ENCODE measurements around the gene AHCYL2. TPM values are rescaled to one million over a fixed set of nuclear protein-coding genes. Genes with fewer than 3 reads are reported as not detected.
A peak's percentile ranks its signal among the peaks of the same experiment; 100 is the strongest.
"Not testable (repeated sequence)": the region's sequence is repeated elsewhere in the genome, so short reads cannot be mapped to it uniquely, and the experiment has no call there.

AHCYL2 gene
- total and polyA plus RNA-seq, 2 of the 8 experiments (the other 6 are each of a cell fraction or from before 2014, with no cell fraction given), result 20.7 to 25.4 TPM

- ChIA-PET CTCF (ENCODE audit: partially characterized antibody) (interaction anchor here (0.6 to 2.9 kb wide), 3 partner anchors 14 to 476 kb away, joined by 3 to 13 read pairs (median 3); no protein-coding TSS in a partner anchor), POLR2A (ENCODE audit: partially characterized antibody) (interaction anchor here (1.0 to 1.5 kb wide), 2 partner anchors 18 to 83 kb away, joined by 3 to 4 read pairs; no protein-coding TSS in a partner anchor)
- H3K36me3 ChIP-seq (ENCODE audit: control insufficient read depth in 2 of 4, insufficient read depth in 4 of 4, low read length in 3 of 4); DNase-seq (ENCODE audit: low read depth in 1 of 2, low spot score in 2 of 2); H3K23ac ChIP-seq (ENCODE audit: insufficient read length); H2BK12ac ChIP-seq (ENCODE audit: low read depth, low read length); H3K18ac ChIP-seq (ENCODE audit: extremely low read depth, low read length); H3K9ac ChIP-seq (replicated peaks in 1 of 4; ENCODE audit: extremely low read depth in 1 of 4, low read depth in 3 of 4, low read length in 3 of 4); H3K79me2 ChIP-seq (ENCODE audit: control insufficient read depth in 1 of 2, insufficient read depth in 2 of 2, low read length in 2 of 2); H2BK5ac ChIP-seq (ENCODE audit: low read depth, low read length); H3K27ac ChIP-seq (ENCODE audit: low read depth, low read length); H4K91ac ChIP-seq (replicated peaks; ENCODE audit: insufficient read length, low read length); H3K4me3 ChIP-seq (ENCODE audit: extremely low read depth in 1 of 4, insufficient read depth in 2 of 4, low read depth in 3 of 4, low read length in 4 of 4); H3K23me2 ChIP-seq (ENCODE audit: low read depth, low read length); H3K27me3 ChIP-seq (replicated peaks in 1 of 4; ENCODE audit: control insufficient read depth in 3 of 4, extremely low read depth in 1 of 4, insufficient read depth in 3 of 4, low read length in 3 of 4); H3K4me1 ChIP-seq (replicated peaks in 1 of 4; ENCODE audit: control insufficient read depth in 3 of 4, insufficient read depth in 4 of 4, low read length in 3 of 4); H4K5ac ChIP-seq (ENCODE audit: insufficient read length, low read depth, low read length); H3K14ac ChIP-seq (ENCODE audit: insufficient read length); H3K4me2 ChIP-seq (ENCODE audit: insufficient read depth in 1 of 2, low read depth in 2 of 2, low read length in 2 of 2); H4K8ac ChIP-seq (ENCODE audit: extremely low read depth, insufficient read depth, low read length); H3K79me1 ChIP-seq (ENCODE audit: low read depth, low read length); H2AK5ac ChIP-seq (ENCODE audit: low read depth, low read length); H3K56ac ChIP-seq (replicated peaks; ENCODE audit: insufficient read length, low read depth, low read length); H3K4ac ChIP-seq (replicated peaks; ENCODE audit: insufficient read length, low read depth, low read length); H2BK15ac ChIP-seq (ENCODE audit: low read length); FAIRE-seq; H4K20me1 ChIP-seq (replicated peaks in 1 of 2; ENCODE audit: control insufficient read depth in 1 of 2, insufficient read depth in 2 of 2, low read length in 2 of 2); H2BK20ac ChIP-seq (ENCODE audit: low read length); H2AFZ ChIP-seq (ENCODE audit: low read length); H2BK120ac ChIP-seq (replicated peaks; ENCODE audit: low read depth, low read length); H3K9me3 ChIP-seq (ENCODE audit: insufficient read depth in 2 of 2, low read depth in 1 of 2, low read length in 1 of 2): not testable (repeated sequence)
- 85% methylated on average over 5 of the region's 5 CpGs; no CpG with 5 or more reads in 1 of the 2 experiments for WGBS, 2 experiments (ENCODE audit: extremely low coverage in 1 of 2, insufficient coverage in 1 of 2, insufficient read length in 1 of 2, insufficient replicate concordance in 2 of 2, low coverage in 1 of 2, low lambda C conversion rate in 2 of 2, missing lambda C conversion rate in 1 of 2)
- TF ChIP-seq TEAD4 (IDR thresholded peaks at IDR 0.05; ENCODE audit: low read depth, low read length) (peak; percentile 85), KDM1A (IDR thresholded peaks at IDR 0.05; ENCODE audit: borderline replicate concordance, low read length) (peak; percentile 61; the same call in 1 of the 2 replicates)
Observed at GRCh38 chr7:129353104-129353503, 128.3 kb downstream of the AHCYL2 start.
